Motor neuron (in vitro differentiated cells): ENCODE data around the gene LRRC37A. TPM values are rescaled to one million over a fixed set of nuclear protein-coding genes. Genes with fewer than 3 reads are reported as not detected.
"Not testable (repeated sequence)": the region's sequence is repeated elsewhere in the genome, so short reads cannot be mapped to it uniquely, and the experiment has no call there.

Source experiments
- ATAC-seq, 8 experiments: fragments of 200-7000 bp; cut with Tn5 transposase; replicated peaks in 6 of 8; 2 replicates each; pipeline ENCODE4 v1.8.0; 2021; ENCODE audit warnings: mild to moderate bottlenecking in 8 of 8, moderate library complexity in 8 of 8
- H3K27ac ChIP-seq, 2 donors: fragments of 250-450 bp; sonication (Bioruptor Pico); 2 replicates each; pipeline ENCODE4 v1.9.0; 2021; ENCODE audit warnings: antibody characterized with exemption in 2 of 2, mild to moderate bottlenecking in 2 of 2, moderate library complexity in 1 of 2
- H3K4me1 ChIP-seq, 2 donors: fragments of 250-450 bp; sonication (Bioruptor Pico); replicated peaks in 1 of 2; 2 replicates each; pipeline ENCODE4 v1.6.1; 2021; ENCODE audit warnings: antibody characterized with exemption in 2 of 2, mild to moderate bottlenecking in 2 of 2, moderate library complexity in 1 of 2
- H3K4me3 ChIP-seq, 5 donors: fragments of 250-450 bp; sonication (Bioruptor Pico); 2 replicates each; pipeline ENCODE4 v1.9.0; 2021; ENCODE audit warnings: antibody characterized with exemption in 5 of 5, mild to moderate bottlenecking in 5 of 5, moderate library complexity in 4 of 5
- WGBS, 10 experiments: fragments of 450-650 bp; shearing (Covaris generic); methylation state at CpG; one replicate each; pipeline ENCODE4 v1.0.0; 2022; 5-methylcytosine and 5-hydroxymethylcytosine counted together
- in situ Hi-C, 9 experiments: fragments of 400-800 bp; cut with MboI; loops; one replicate each; pipeline ENCODE4 v1.15.0; 2021; ENCODE audit warnings: low sequenced_read_pairs in 9 of 9, low pct_unique_long_range_greater_than_20kb in 2 of 9; ENCODE audit not compliant: unreplicated experiment in 9 of 9
- total RNA-seq, 8 experiments: library from RNA; unstranded; fragments of 300-600 nt; gene quantifications; 2 replicates each; pipeline versions ENCODE4 v1.2.3 to v1.2.4, GENCODE V29; 2022

LRRC37A gene
- total RNA-seq, 8 experiments from 2014 or later = 2.3 to 15.1 (median 6.5) TPM

- ATAC-seq, H3K27ac ChIP-seq, H3K4me1 ChIP-seq, in situ Hi-C loops, H3K4me3 ChIP-seq: not testable (repeated sequence)
- no CpG with 5 or more reads among the region's 19 CpGs for WGBS, 10 experiments
Measured at GRCh38 chr17:46341220-46341619, 46.3 kb downstream of the LRRC37A start.

GRCh38 chr17:46342131-46342530 lies 47.2 kb downstream of the LRRC37A start:
- no CpG with 5 or more reads among the region's 3 CpGs for WGBS, 10 experiments
- ATAC-seq = peak in 3 of 8 experiments; percentile 27 to 89 (median 73)
- H3K4me3 ChIP-seq, H3K27ac ChIP-seq, in situ Hi-C loops, H3K4me1 ChIP-seq: not testable (repeated sequence)

DNA sequence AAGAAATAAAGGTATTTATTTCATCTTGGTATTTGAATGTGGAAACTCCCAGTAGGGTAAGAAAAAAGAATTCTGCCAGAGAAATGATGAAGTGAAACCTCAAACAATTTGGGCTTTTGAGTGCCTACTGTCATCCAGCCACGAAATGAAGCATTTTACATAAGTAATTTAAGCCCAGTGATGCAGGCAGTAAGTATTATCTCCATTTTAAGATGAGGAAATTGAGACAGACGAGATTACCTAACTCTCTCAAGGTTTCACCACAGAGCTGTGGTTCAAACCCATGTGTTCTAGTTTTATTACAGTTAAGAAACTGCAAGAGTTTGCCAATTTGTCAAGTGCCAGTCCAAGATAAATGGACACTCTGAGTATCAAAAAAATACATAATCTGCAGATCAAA lies 53.4 kb downstream of the LRRC37A start:
- H3K4me3 ChIP-seq, in situ Hi-C loops, H3K27ac ChIP-seq, H3K4me1 ChIP-seq: not testable (repeated sequence)
- peak in 1 of 8 experiments; percentile 56 for ATAC-seq
- no CpG with 5 or more reads among the region's 2 CpGs for WGBS, 10 experiments

DNA sequence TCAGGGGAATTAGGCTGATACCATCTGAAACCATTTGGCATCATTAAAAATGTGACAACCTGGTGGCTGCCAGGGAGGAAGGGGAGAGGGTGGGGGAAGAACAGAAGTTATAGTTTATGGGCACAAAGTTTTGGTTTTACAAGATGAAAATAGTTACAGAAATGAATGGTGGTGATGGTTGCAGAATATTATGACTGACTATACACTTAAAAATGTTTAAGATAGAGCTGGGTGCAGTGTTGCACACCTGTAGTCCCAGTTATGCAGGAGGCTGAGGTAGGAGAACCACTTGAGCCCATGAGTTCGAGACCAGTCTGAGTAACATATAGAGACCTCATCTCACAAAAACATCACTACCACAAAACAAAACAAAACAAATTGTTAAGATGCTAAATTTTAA lies 54.1 kb downstream of the LRRC37A start:
- H3K4me3 ChIP-seq, ATAC-seq, in situ Hi-C loops, H3K4me1 ChIP-seq, H3K27ac ChIP-seq: not testable (repeated sequence)
- no CpG with 5 or more reads among the region's 1 CpG for WGBS, 10 experiments

GRCh38 chr17:46353856-46354255 lies 58.9 kb downstream of the LRRC37A start:
- no CpG with 5 or more reads among the region's 4 CpGs for WGBS, 10 experiments

DNA sequence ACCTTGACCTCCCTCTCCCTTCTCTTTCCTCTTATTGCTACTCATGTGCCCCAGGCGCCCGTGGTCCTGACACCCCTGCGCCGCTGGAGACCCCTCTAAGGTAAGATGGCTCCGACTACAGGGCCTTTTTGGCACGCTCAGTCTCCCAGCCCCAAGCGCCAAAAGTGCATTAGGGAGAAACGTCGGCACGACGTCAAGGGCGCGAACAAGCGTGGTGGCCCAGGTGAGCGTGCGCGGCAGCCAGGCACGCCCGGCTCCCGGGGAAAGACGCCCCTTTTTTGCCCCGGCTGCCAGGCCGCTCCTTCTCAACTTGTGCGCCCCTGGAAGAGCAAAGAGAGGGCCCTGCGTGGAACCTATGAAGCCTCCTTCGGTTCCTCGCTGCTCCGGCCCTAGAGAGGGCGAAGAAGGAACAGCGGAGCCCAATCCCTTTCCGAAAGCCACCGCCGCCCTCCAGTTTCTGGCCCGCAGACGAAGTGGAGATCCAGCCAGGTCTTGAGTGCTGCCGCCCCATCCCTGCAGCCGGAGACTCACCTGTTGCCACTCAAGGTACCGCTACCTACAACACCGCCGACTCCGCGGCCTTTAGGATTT lies 66.3 kb downstream of the LRRC37A start:
- peak; percentile 31 to 56 (median 42) for ATAC-seq
- in situ Hi-C loops, H3K4me1 ChIP-seq, H3K27ac ChIP-seq, H3K4me3 ChIP-seq: not testable (repeated sequence)
- no CpG with 5 or more reads among the region's 42 CpGs for WGBS, 10 experiments

More at GRCh38 chr17:46353856-46354255, 58.9 kb downstream of the LRRC37A start:
- H3K4me1 ChIP-seq, H3K27ac ChIP-seq, in situ Hi-C loops, H3K4me3 ChIP-seq: not testable (repeated sequence)
- ATAC-seq = peak in 1 of 8 experiments; percentile 75

DNA sequence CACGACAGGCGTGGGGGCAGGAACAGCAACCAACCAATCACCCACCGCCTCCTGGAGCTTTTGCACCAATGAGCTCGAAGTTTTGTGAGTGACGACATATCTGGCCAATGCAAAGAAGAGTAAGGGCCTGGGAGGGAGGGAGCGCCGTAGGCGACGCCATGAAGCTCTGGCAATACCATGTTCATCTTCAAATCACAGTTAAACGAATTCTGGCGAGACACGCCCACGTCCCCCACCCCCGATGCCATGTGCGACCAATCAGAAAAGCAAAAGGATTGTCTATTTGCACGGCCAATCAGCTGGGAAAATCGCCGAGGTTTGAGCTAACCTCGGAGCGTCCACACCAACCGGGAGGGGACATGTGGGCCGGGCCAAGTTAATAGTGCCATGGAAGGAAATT lies 66.8 kb downstream of the LRRC37A start, which contains the start of gene ARL17B:
ARL17B (minus strand) TSS at position 12 of the 400 bp plus-strand sequence. CDS start 3,369 bp downstream, outside the sequence.
- H3K4me3 ChIP-seq, H3K4me1 ChIP-seq, in situ Hi-C loops, H3K27ac ChIP-seq: not testable (repeated sequence)
- ATAC-seq = peak; percentile 95 to 100 (median 99)
- WGBS, 10 experiments = no CpG with 5 or more reads among the region's 22 CpGs

DNA sequence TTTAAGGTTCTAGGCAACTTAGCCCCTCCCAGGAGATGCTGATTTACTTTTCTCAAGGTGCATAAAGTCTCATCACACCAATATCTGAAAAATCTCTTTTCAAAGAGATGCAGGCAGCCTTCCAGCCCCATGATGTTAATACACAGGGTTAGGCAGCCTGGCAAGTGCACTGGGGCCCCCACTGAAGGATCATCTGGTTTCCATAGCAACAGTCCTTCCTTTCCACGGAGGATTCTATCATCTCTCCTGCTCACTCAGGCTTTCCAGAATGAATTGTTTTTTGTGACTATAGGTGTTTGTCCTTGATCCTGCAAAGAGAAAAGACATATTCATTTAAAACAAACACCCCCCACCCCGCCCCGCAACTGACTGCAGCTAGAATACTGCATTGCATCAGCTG lies 72.6 kb downstream of the LRRC37A start:
- H3K27ac ChIP-seq, H3K4me1 ChIP-seq, H3K4me3 ChIP-seq, in situ Hi-C loops: not testable (repeated sequence)
- no CpG with 5 or more reads among the region's 3 CpGs for WGBS, 10 experiments
- peak in 5 of 8 experiments; percentile 65 to 79 (median 73) for ATAC-seq

DNA sequence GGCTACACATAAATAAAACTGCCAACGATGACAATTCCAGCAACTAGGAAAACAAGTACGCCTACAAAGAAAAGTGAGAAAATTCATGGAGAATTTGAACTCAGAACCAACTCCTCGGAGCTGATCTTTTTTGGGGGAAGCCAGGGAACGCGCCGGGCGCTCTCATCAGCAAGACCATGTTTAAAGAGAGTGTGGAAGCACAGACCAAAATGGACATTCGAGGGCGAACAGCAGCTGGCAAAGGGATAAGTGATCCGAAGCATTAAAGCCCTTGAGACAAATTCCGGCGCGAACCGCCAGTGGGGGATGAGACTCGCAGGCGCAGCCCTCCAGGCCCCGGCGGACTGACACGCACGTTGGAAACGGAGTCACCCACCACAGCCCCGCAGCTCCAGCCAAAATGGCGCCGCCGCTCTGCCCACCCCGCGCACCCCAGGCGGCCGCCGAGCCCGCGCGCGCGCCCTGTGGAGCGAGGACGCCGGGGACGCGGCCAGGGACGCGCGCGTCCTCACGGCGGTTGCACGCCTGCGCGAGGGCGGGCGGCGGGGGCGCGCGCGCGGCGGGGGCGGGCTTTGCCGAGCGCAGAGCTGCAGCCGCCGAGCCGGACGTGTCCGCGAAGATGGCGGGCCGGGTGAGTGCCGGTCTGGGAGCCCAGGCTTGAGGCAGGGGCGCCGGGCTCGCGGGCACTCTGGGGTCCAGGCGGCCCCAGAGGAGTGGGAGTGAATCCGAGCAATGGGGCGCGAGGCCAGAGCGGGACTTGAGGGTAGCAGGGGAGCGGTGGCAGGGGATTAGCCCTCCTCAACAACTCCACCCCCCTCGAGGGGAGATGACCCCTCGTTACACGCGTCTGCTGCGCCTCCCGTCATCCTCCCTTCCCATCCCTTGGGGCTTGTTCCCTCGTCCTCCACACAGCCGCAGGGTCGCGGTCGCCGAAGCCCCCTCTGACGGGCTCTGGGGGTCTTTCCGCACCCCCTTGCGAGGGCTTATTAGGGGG lies 77.6 kb downstream of the LRRC37A start:
- H3K4me1 ChIP-seq, H3K27ac ChIP-seq, H3K4me3 ChIP-seq, in situ Hi-C loops: not testable (repeated sequence)
- WGBS, 10 experiments = no CpG with 5 or more reads among the region's 95 CpGs
- peak; percentile 76 to 89 (median 87) for ATAC-seq

GRCh38 chr17:46373418-46373817 lies 78.5 kb downstream of the LRRC37A start:
- in situ Hi-C loops, H3K4me1 ChIP-seq, H3K27ac ChIP-seq, H3K4me3 ChIP-seq: not testable (repeated sequence)
- ATAC-seq = peak; percentile 17 to 80 (median 44)
- no CpG with 5 or more reads among the region's 7 CpGs for WGBS, 10 experiments

- H3K27ac ChIP-seq, in situ Hi-C loops, H3K4me1 ChIP-seq, H3K4me3 ChIP-seq: not testable (repeated sequence)
- ATAC-seq = peak in 1 of 8 experiments; percentile 20
- WGBS, 10 experiments = no CpG with 5 or more reads among the region's 4 CpGs
Measured at GRCh38 chr17:46383118-46383517, 88.2 kb downstream of the LRRC37A start.

GRCh38 chr17:46385491-46385890 lies 90.6 kb downstream of the LRRC37A start:
- in situ Hi-C loops, H3K27ac ChIP-seq, ATAC-seq, H3K4me3 ChIP-seq, H3K4me1 ChIP-seq: not testable (repeated sequence)
